ENCODE measurements around the gene EMC8.

DNA sequence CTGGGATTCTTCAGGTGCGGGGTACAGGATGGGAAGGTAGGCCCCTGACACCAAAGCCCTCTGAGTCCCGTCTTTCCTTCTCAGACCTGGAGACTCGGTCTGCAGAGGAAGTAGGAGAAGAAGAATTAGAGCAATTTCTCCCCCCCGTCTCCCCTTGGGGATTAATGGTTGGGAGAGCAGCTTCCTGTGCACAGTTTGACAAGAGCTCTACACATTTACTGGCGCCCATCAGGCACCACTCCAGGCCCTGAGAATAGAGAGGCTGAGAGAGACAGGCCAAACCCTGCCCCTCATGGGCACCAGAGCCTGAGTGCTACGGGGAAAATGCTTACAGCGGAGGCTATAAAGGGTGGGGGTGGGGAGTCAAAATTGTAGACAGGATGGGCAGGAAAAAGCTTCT is 44.9 kb downstream of the EMC8 start:
- TF ChIP-seq, protein P1, sequence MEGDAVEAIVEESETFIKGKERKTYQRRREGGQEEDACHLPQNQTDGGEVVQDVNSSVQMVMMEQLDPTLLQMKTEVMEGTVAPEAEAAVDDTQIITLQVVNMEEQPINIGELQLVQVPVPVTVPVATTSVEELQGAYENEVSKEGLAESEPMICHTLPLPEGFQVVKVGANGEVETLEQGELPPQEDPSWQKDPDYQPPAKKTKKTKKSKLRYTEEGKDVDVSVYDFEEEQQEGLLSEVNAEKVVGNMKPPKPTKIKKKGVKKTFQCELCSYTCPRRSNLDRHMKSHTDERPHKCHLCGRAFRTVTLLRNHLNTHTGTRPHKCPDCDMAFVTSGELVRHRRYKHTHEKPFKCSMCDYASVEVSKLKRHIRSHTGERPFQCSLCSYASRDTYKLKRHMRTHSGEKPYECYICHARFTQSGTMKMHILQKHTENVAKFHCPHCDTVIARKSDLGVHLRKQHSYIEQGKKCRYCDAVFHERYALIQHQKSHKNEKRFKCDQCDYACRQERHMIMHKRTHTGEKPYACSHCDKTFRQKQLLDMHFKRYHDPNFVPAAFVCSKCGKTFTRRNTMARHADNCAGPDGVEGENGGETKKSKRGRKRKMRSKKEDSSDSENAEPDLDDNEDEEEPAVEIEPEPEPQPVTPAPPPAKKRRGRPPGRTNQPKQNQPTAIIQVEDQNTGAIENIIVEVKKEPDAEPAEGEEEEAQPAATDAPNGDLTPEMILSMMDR (tag by site-specific recombination; IDR thresholded peaks at IDR 0.05), result no peak
- TF ChIP-seq ZNF19 (tag by site-specific recombination; IDR thresholded peaks at IDR 0.05; ENCODE audit: low read depth), result no peak
- no peak for TF ChIP-seq ZNF571 (tag by site-specific recombination; IDR thresholded peaks at IDR 0.05)
- TF ChIP-seq, protein P2, sequence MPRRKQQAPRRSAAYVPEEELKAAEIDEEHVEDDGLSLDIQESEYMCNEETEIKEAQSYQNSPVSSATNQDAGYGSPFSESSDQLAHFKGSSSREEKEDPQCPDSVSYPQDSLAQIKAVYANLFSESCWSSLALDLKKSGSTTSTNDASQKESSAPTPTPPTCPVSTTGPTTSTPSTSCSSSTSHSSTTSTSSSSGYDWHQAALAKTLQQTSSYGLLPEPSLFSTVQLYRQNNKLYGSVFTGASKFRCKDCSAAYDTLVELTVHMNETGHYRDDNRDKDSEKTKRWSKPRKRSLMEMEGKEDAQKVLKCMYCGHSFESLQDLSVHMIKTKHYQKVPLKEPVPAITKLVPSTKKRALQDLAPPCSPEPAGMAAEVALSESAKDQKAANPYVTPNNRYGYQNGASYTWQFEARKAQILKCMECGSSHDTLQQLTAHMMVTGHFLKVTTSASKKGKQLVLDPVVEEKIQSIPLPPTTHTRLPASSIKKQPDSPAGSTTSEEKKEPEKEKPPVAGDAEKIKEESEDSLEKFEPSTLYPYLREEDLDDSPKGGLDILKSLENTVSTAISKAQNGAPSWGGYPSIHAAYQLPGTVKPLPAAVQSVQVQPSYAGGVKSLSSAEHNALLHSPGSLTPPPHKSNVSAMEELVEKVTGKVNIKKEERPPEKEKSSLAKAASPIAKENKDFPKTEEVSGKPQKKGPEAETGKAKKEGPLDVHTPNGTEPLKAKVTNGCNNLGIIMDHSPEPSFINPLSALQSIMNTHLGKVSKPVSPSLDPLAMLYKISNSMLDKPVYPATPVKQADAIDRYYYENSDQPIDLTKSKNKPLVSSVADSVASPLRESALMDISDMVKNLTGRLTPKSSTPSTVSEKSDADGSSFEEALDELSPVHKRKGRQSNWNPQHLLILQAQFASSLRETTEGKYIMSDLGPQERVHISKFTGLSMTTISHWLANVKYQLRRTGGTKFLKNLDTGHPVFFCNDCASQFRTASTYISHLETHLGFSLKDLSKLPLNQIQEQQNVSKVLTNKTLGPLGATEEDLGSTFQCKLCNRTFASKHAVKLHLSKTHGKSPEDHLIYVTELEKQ (tag by site-specific recombination; IDR thresholded peaks at IDR 0.05; ENCODE audit: borderline replicate concordance), result no peak
- TF ChIP-seq KLF10 (tag by site-specific recombination; IDR thresholded peaks at IDR 0.05), result no peak
- TF ChIP-seq ZNF114 (tag by site-specific recombination; IDR thresholded peaks at IDR 0.05), result no peak
- TF ChIP-seq, protein P3, sequence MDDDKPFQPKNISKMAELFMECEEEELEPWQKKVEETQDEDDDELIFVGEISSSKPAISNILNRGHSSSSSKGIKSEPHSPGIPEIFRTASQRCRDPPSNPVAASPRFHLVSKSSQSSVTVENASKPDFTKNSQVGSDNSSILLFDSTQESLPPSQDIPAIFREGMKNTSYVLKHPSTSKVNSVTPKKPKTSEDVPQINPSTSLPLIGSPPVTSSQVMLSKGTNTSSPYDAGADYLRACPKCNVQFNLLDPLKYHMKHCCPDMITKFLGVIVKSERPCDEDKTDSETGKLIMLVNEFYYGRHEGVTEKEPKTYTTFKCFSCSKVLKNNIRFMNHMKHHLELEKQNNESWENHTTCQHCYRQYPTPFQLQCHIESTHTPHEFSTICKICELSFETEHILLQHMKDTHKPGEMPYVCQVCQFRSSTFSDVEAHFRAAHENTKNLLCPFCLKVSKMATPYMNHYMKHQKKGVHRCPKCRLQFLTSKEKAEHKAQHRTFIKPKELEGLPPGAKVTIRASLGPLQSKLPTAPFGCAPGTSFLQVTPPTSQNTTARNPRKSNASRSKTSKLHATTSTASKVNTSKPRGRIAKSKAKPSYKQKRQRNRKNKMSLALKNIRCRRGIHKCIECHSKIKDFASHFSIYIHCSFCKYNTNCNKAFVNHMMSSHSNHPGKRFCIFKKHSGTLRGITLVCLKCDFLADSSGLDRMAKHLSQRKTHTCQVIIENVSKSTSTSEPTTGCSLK (tag by site-specific recombination; IDR thresholded peaks at IDR 0.05), result no peak
- TF ChIP-seq, protein P4, sequence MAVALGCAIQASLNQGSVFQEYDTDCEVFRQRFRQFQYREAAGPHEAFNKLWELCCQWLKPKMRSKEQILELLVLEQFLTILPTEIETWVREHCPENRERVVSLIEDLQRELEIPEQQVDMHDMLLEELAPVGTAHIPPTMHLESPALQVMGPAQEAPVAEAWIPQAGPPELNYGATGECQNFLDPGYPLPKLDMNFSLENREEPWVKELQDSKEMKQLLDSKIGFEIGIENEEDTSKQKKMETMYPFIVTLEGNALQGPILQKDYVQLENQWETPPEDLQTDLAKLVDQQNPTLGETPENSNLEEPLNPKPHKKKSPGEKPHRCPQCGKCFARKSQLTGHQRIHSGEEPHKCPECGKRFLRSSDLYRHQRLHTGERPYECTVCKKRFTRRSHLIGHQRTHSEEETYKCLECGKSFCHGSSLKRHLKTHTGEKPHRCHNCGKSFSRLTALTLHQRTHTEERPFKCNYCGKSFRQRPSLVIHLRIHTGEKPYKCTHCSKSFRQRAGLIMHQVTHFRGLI (tag by site-specific recombination; IDR thresholded peaks at IDR 0.05), result no peak
- no peak for TF ChIP-seq ZNF341 (tag by site-specific recombination; IDR thresholded peaks at IDR 0.05; ENCODE audit: low read depth)
- no peak for TF ChIP-seq ZBTB7A (tag by site-specific recombination; IDR thresholded peaks at IDR 0.05; ENCODE audit: low read depth)

Data from HEK293 (cell line).